HUDEP-2 (cell line): Measurements from ENCODE around the gene NTN3.

Experiments used
- DNase-seq, 76 experiments: peaks; one replicate each; lab custom pipeline; 2025; ENCODE audit not compliant: unreplicated experiment in 76 of 76; lab: John Stamatoyannopoulos, UW

NTN3 gene

DNA sequence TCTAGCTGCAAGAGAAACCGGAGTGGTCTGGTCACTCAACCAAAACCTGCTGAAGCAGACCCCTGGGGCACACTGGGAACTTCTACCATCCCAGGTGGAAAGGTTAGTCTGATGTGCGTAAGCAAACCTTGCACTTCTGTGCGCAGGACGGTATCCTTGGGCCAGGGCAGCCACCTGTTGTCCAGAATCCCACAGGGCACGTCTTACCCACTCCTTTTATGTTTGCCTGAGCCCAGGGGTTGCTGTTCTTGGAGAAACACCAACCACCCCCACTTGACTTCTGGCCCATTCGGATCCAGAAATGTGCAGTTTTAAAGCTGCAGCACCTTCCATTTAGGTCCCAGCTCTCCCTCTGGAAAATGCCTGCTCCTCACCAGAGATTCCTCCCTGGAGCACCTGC, 22.5 kb downstream of the NTN3 start:
- DNase-seq = no peak

DNA sequence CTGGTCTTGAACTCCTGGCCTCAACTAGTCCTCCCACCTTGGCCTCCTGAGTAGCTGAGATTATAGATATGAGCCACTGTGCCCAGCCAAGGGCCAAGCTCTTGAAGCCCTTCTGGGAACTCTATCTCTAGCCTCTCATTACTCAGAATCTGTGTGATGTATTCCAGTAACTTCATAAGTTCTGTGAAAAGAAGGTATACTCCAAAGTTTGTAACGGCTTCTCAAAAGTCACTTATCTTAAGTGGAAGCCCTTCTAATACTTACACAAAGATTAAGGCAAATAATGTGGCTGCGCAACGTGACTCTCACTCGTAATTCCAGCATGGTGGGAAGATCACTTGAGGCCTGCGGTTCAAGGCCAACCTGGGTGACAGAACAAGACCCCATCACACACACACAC, 23.5 kb downstream of the NTN3 start:
- peak in 5 of 76 experiments; percentile 17 to 54 (median 41) for DNase-seq

- DNase-seq = no peak
These were observed 23.9 kb downstream of the NTN3 start for GRCh38 chr16:2495041-2495440.

DNA sequence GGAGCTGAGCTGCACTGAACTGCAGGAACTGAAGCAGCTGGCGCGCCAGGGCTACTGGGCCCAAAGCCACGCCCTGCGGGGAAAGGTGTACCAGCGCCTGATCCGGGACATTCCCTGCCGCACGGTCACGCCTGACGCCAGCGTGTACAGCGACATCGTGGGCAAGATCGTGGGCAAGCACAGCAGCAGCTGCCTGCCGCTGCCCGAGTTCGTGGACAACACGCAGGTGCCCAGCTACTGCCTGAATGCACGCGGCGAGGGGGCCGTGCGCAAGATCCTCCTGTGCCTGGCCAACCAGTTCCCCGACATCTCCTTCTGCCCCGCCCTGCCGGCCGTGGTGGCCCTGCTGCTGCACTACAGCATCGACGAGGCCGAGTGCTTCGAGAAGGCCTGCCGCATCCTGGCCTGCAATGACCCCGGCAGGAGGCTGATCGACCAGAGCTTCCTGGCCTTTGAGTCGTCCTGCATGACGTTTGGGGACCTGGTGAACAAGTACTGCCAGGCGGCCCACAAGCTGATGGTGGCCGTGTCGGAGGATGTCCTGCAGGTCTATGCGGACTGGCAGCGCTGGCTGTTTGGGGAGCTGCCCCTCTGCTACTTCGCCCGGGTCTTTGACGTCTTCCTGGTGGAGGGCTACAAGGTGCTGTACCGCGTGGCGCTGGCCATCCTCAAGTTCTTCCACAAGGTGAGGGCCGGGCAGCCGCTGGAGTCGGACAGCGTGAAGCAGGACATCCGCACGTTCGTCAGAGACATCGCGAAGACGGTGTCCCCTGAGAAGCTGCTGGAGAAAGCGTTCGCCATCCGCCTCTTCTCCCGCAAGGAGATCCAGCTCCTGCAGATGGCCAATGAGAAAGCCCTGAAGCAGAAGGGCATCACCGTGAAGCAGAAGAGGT, 25.4 kb downstream of the NTN3 start:
- no peak for DNase-seq

GRCh38 chr16:2497116-2497630, 26.1 kb downstream of the NTN3 start:
- peak in 53 of 76 experiments; percentile 10 to 79 (median 54) for DNase-seq

DNA sequence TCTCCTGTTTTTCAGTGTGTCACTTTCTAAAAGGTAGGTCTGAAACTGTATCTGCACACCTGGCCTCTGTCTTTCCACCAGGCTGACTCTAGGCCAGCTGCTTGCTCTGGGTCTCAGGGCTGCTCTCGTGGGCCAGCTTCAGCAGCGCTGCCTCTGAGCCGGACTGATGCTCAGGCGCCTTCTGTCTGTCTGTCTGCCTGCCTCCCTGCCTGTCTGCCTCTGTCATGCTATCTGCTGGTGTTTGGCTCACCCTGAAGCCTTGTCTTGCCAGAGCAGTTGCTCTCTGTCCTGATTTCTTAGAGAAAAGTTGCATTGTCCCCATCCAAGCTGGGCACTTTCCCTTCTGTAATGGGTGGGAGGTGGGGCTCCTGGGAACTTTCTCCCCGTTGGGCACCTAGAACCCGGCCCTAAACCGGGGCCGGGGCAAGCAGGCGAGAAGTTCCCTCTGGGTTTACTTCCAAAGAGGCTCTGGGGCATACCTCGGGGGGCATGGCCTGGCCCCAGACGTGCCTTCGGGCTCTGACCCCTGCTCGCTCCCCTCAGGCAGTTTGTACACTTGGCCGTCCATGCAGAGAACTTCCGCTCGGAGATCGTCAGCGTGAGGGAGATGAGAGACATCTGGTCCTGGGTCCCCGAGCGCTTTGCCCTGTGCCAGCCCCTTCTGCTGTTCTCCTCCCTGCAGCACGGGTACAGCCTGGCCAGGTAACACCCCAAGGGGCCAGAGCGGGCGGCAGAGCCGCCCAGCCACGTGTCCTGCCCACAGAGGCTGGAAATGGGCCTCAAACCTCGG, 26.8 kb downstream of the NTN3 start:
- DNase-seq = no peak

GRCh38 chr16:2498531-2499253, 27.6 kb downstream of the NTN3 start:
- no peak for DNase-seq

DNA sequence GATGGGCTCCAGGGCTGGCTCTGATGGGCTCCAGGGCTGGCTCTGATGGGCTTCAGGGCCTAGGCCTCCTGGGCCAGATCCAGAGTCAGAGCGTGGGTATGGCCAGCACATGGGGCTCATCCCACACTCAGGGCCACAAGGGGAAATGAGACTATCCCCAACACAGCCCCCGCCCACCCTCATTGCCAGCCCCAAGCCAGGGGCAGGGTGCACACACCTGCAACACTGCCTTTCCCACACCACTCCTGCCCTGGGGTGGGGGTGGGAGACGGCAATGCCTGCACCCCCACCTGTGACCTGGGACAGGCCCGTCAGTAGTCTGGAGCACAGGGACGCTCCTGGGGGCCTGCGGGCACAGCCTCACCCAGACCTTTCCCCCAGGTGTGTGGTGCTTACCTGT, 28.4 kb downstream of the NTN3 start:
- DNase-seq = no peak

DNA sequence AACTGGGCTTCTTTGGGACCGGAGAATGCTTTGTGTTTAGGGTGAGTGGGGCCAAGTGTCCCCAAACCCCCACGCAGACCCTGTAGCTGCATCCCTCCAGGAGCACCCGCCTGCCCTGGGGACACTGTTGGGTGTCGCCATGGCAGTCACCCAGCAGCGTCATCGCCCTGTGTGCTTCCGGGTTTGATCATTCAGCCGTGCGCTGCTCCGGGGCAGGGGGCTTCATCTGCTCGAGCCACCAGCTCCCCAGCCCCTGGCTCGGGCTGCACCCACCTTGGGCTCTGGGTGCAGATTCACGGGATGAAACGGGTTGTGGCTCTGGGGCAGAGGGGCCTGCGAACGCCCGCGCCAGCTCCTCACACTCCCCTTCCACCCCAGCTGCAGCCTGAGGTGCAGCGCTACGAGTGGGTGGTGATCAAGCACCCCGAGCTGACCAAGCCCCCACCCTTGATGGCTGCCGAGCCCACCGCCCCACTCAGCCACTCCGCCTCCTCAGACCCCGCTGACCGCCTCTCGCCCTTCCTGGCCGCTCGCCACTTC, 28.9 kb downstream of the NTN3 start:
- DNase-seq = no peak

DNA sequence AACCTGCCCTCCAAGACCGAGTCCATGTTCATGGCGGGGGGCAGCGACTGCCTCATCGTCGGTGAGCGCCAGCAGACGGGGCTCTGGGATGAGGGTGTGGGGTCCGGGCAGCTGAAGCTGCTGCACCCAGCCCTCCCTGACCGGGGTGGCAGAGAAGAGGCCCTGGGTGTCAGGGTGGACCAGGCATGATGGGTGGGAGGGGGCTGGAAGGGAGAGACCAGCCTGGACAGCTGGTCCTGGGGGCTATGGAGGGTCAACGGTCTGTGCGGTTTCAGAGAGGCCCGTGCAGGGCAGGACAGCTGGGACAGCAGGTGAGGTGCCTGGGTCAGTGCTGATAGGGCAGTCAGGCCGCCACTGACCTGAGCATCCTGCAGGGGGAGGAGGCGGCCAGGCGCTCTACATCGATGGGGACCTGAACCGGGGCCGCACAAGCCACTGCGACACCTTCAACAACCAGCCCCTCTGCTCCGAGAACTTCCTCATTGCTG, 29.4 kb downstream of the NTN3 start:
- no peak for DNase-seq

- DNase-seq = peak in 61 of 76 experiments; percentile 17 to 81 (median 61)
These were observed 30.0 kb downstream of the NTN3 start for GRCh38 chr16:2500918-2501750.

DNA sequence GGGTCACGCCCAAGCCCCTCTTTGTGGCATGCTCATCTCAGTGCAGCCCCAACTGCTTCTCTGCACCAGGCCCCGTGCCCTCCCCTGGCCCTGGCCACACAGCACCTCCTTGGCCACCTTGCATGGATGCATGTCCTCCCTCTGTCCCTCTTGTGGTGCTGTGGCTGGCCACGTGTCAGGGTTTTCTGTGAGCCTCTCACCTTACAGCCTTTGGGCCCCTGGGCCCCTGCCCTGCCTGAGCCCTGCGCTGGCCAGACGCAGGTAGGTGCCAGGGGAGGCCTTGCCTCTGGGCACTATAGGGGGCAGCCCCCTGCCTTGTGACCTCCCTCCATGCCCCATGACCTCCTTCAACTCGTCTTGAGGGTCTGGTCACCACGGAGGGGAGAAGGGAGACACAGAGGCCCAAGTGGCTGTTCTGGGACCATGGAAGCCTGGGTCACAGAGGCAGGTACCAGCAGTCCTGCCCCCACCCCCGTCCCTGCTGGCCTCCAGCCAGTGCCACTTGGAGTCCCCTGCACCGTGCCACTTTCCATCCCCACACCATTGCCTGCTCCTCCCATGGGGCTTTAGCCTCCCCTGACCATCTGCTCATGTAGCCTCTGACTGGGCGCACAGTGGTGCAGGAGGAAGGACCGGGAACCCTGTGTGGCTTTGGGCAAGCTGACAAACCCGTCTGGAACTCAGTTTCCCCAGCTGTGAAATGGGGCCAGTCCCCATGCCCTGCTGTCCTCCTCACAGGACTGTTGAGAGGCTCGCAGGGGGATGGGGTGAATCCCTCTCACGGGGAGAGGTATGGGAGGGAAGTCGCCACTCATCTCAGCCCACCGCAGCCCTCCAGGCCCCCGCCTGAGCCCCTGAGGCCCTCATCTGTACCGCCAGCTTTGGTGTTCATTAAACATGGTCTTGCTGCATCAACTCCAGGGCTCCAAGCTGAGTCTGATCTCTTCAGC, 31.1 kb downstream of the NTN3 start:
- no peak for DNase-seq

- DNase-seq = no peak
These were observed 34.6 kb downstream of the NTN3 start for GRCh38 chr16:2505695-2506094.

DNA sequence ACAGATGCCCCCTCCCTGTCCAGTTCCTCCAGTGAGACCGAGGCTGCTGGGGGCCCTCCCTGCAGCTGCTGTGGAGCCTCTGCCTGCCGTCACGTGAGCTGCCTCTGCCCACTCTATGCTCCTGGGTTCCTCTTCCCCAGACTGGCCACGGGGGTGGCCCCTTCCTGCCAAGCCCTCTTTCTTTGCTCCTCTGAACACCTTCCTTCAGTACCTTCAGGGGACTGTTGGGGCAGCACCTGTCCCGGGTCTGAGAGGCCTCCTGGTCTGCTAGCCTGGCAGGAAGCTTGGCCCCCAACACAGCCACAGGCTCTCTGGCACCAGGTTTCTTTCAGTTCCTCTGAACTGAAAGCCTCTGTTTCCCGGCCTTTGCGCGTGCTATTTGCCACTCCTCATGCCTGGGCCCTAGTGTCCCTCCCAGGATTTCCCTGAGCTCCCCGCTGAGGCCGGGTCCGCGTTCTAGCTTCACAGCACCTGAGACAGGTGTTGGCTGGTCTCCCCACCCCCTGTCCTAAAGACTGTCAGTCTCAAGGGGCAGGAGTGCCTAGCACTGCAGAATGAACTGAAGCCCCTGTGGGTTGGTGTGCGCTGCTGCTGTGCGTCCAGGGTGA, 36.1 kb downstream of the NTN3 start:
- DNase-seq = no peak

- no peak for DNase-seq
These were observed 36.6 kb downstream of the NTN3 start for GRCh38 chr16:2507665-2508064.

- no peak for DNase-seq
These were observed 37.8 kb downstream of the NTN3 start for GRCh38 chr16:2508722-2509400.

DNA sequence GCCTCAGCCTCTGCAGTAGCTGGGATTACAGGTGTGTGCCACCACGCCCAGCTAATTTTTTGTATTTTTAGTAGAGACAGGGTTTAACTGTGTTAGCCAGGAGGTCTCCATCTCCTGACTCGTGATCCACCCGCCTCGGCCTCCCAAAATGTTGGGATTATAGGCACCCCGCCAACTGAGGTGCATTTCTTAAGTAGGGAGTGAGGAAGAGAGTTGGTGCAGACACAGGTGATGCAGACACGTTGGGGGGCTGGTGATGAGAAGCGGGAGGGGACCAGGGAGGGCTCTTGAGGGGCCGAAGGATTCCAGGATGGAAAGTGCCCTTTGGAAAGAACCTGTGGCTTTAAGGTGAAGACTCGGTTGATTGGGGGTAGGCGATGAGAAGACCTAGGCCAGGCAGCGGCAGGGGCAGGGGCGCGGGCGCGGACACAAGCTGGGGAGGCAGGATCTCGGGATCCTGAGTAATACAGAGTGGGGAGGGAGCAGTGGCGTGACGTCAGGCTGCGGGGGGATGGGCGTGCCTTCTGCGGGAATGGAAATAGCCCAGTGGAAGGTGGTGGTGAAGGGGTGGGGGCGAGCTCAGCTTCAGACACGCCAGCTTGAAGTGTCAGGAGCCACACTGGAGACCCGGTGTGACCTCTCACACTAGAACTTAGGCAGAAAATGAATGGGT, 40.2 kb downstream of the NTN3 start:
- DNase-seq = no peak
